Measurements from ENCODE around the gene ZNF766. TPM values are rescaled to one million over a fixed set of nuclear protein-coding genes. Genes with fewer than 3 reads are reported as not detected.
A peak's percentile ranks its signal among the peaks of the same experiment; 100 is the strongest.

ZNF766 gene
- total and polyA plus RNA-seq, 9 of the 15 experiments (the other 6 are each of a cell fraction or from before 2014, with no cell fraction given), result 6.7 to 23.0 (median 11.2) TPM

GRCh38 chr19:52269338-52270261, at the start of gene ZNF766 (continued):
- TF ChIP-seq, protein P1, sequence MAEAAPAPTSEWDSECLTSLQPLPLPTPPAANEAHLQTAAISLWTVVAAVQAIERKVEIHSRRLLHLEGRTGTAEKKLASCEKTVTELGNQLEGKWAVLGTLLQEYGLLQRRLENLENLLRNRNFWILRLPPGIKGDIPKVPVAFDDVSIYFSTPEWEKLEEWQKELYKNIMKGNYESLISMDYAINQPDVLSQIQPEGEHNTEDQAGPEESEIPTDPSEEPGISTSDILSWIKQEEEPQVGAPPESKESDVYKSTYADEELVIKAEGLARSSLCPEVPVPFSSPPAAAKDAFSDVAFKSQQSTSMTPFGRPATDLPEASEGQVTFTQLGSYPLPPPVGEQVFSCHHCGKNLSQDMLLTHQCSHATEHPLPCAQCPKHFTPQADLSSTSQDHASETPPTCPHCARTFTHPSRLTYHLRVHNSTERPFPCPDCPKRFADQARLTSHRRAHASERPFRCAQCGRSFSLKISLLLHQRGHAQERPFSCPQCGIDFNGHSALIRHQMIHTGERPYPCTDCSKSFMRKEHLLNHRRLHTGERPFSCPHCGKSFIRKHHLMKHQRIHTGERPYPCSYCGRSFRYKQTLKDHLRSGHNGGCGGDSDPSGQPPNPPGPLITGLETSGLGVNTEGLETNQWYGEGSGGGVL (CRISPR knock-in tag; IDR thresholded peaks at IDR 0.05), result no peak
- no peak for TF ChIP-seq ZNF324 (CRISPR knock-in tag; IDR thresholded peaks at IDR 0.05)
- TF ChIP-seq ELF4 (CRISPR knock-in tag; IDR thresholded peaks at IDR 0.05), result peak; percentile 93
- no peak for TF ChIP-seq TCF3 (CRISPR knock-in tag; IDR thresholded peaks at IDR 0.05)
- no peak for TF ChIP-seq KLF10 (CRISPR knock-in tag; IDR thresholded peaks at IDR 0.05)
- no peak for TF ChIP-seq ZNF175 (CRISPR knock-in tag; IDR thresholded peaks at IDR 0.05; ENCODE audit: low read depth)
- TF ChIP-seq RFX7 (CRISPR knock-in tag; IDR thresholded peaks at IDR 0.05), result no peak
- TF ChIP-seq NCOA4 (IDR thresholded peaks at IDR 0.05; ENCODE audit: partially characterized antibody), result no peak
- TF ChIP-seq ZNF75A (CRISPR knock-in tag; IDR thresholded peaks at IDR 0.05), result no peak
- no peak for TF ChIP-seq HDAC8 (tag; IDR thresholded peaks at IDR 0.05)
- no peak for TF ChIP-seq KAT2B (IDR thresholded peaks at IDR 0.05; ENCODE audit: low read depth, low read length)
- TF ChIP-seq HMG20A (CRISPR knock-in tag; conservative IDR thresholded peaks at IDR 0.05), result no peak
- TF ChIP-seq RHOXF2B (CRISPR knock-in tag; conservative IDR thresholded peaks at IDR 0.05), result no peak
- no peak for TF ChIP-seq SETDB1 (IDR thresholded peaks at IDR 0.05; ENCODE audit: low read length)
- TF ChIP-seq SMARCA4 (IDR thresholded peaks at IDR 0.05), result no peak
- TF ChIP-seq ZNF77 (CRISPR knock-in tag; IDR thresholded peaks at IDR 0.05), result no peak
- TF ChIP-seq ZNF12 (CRISPR knock-in tag; IDR thresholded peaks at IDR 0.05), result no peak
- TF ChIP-seq MCM3 (IDR thresholded peaks at IDR 0.05), result no peak
- TF ChIP-seq RUNX1 (IDR thresholded peaks at IDR 0.05; ENCODE audit: low read depth), result no peak
- TF ChIP-seq LARP7 (IDR thresholded peaks at IDR 0.05), result no peak
- no peak for TF ChIP-seq CBX5 (IDR thresholded peaks at IDR 0.05; ENCODE audit: borderline replicate concordance, low read depth)
- TF ChIP-seq, protein P2, sequence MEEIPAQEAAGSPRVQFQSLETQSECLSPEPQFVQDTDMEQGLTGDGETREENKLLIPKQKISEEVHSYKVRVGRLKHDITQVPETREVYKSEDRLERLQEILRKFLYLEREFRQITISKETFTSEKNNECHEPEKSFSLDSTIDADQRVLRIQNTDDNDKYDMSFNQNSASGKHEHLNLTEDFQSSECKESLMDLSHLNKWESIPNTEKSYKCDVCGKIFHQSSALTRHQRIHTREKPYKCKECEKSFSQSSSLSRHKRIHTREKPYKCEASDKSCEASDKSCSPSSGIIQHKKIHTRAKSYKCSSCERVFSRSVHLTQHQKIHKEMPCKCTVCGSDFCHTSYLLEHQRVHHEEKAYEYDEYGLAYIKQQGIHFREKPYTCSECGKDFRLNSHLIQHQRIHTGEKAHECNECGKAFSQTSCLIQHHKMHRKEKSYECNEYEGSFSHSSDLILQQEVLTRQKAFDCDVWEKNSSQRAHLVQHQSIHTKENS (CRISPR knock-in tag; IDR thresholded peaks at IDR 0.05), result no peak
- no peak for TF ChIP-seq NELFE (IDR thresholded peaks at IDR 0.05; ENCODE audit: insufficient read depth, insufficient read length)
- no peak for TF ChIP-seq SNIP1 (IDR thresholded peaks at IDR 0.05; ENCODE audit: low read depth)
- no peak for TF ChIP-seq TSC22D4 (tag; IDR thresholded peaks at IDR 0.05)
- no peak for TF ChIP-seq ZBTB8A (IDR thresholded peaks at IDR 0.05; ENCODE audit: partially characterized antibody)
- TF ChIP-seq ILK (tag; IDR thresholded peaks at IDR 0.05; ENCODE audit: borderline replicate concordance, low read depth), result no peak
- peak; percentile 60; the same call in 1 of the 2 replicates for TF ChIP-seq ETV5 (CRISPR knock-in tag; IDR thresholded peaks at IDR 0.05; ENCODE audit: low read depth)
- TF ChIP-seq FOS (IDR thresholded peaks at IDR 0.05; ENCODE audit: extremely low read depth, insufficient read length), result no peak
- TF ChIP-seq ZNF668 (CRISPR knock-in tag; IDR thresholded peaks at IDR 0.05), result no peak
- TF ChIP-seq EP400 (IDR thresholded peaks at IDR 0.05), result peak; percentile 94
